WTC11 (cell line): ENCODE data around the gene TENT5A. TPM values are rescaled to one million over a fixed set of nuclear protein-coding genes. Genes with fewer than 3 reads are reported as not detected.

Source experiments
- ATAC-seq: fragments of 200-7000 bp; cut with Tn5 transposase; 2 replicates; pipeline ENCODE4 v1.10.0; 2021; ENCODE audit warnings: mild to moderate bottlenecking, moderate library complexity
- CTCF ChIA-PET: fragments of 300-600 bp; sonication (Branson Sonifier 250); formaldehyde crosslinking; loops from one replicate; lab custom pipeline; 2021; ENCODE audit warnings: antibody characterized with exemption; lab: Charles Lee
- POLR2A ChIA-PET: fragments of 350-600 bp; sonication (Branson Sonifier 250); formaldehyde crosslinking; loops from one replicate; lab custom pipeline; 2021; ENCODE audit warnings: antibody characterized with exemption; lab: Charles Lee
- DNase-seq: peaks from one replicate; pipeline ENCODE4 v3.0.0; 2021; ENCODE audit warnings: low spot score
- H3K27ac Mint-ChIP-seq: 2 replicates; pipeline ENCODE4 v1.8.0; 2021; ENCODE audit warnings: mixed read lengths
- H3K27me3 Mint-ChIP-seq: 2 replicates; pipeline ENCODE4 v1.8.0; 2021; ENCODE audit warnings: low read depth, mild to moderate bottlenecking, moderate library complexity, mixed read lengths
- H3K36me3 Mint-ChIP-seq: 2 replicates; pipeline ENCODE4 v1.8.0; 2021; ENCODE audit warnings: mixed read lengths
- H3K4me1 Mint-ChIP-seq: 2 replicates; pipeline ENCODE4 v1.8.0; 2022; ENCODE audit warnings: mixed read lengths
- H3K4me3 Mint-ChIP-seq: 2 replicates; pipeline ENCODE4 v1.8.0; 2021; ENCODE audit warnings: mild to moderate bottlenecking, moderate library complexity, mixed read lengths
- H3K9me3 Mint-ChIP-seq: 2 replicates; pipeline ENCODE4 v1.8.0; 2021; ENCODE audit warnings: mixed read lengths
- CBFB ChIP-seq: sonication (generic); formaldehyde crosslinking; IDR thresholded peaks from 2 replicates; pipeline ENCODE4 v1.8.1; 2022; ENCODE audit warnings: mild to moderate bottlenecking, low read depth, missing genetic modification reagents
- ESRRA ChIP-seq: sonication (generic); formaldehyde crosslinking; IDR thresholded peaks from 2 replicates; pipeline ENCODE4 v1.8.1; 2022; ENCODE audit warnings: mild to moderate bottlenecking, missing genetic modification reagents, borderline replicate concordance
- ETV6 ChIP-seq: sonication (generic); formaldehyde crosslinking; IDR thresholded peaks from 2 replicates; pipeline ENCODE4 v1.8.1; 2022; ENCODE audit warnings: mild to moderate bottlenecking, missing genetic modification reagents
- GABPB1 ChIP-seq: sonication (generic); formaldehyde crosslinking; IDR thresholded peaks from 2 replicates; pipeline ENCODE4 v1.8.1; 2023; ENCODE audit warnings: mild to moderate bottlenecking, missing genetic modification reagents
- NFYB ChIP-seq: sonication (generic); formaldehyde crosslinking; conservative IDR thresholded peaks from 2 replicates; pipeline ENCODE4 v1.8.0; 2022; ENCODE audit warnings: low read depth, missing genetic modification reagents
- NR3C1 ChIP-seq: sonication (generic); formaldehyde crosslinking; conservative IDR thresholded peaks from 2 replicates; pipeline ENCODE4 v1.8.1; 2023; ENCODE audit warnings: low read depth, mild to moderate bottlenecking, missing genetic modification reagents
- RORB ChIP-seq: fragments of 250-450 bp; sonication (Bioruptor Pico); IDR thresholded peaks from 2 replicates; pipeline ENCODE4 v1.9.0; 2021; ENCODE audit warnings: mild to moderate bottlenecking
- SMAD3 ChIP-seq: sonication (generic); formaldehyde crosslinking; IDR thresholded peaks from 2 replicates; pipeline ENCODE4 v1.8.0; 2022; ENCODE audit warnings: missing genetic modification reagents, mild to moderate bottlenecking, borderline replicate concordance
- ZBTB21 ChIP-seq: sonication (generic); formaldehyde crosslinking; IDR thresholded peaks from 2 replicates; pipeline ENCODE4 v1.8.1; 2023; ENCODE audit warnings: mild to moderate bottlenecking, missing genetic modification reagents, borderline replicate concordance
- ZNF232 ChIP-seq: sonication (generic); formaldehyde crosslinking; IDR thresholded peaks from 2 replicates; pipeline ENCODE4 v1.8.0; 2022; ENCODE audit warnings: mild to moderate bottlenecking, missing genetic modification reagents
- ZNF263 ChIP-seq: sonication (generic); formaldehyde crosslinking; IDR thresholded peaks from 2 replicates; pipeline ENCODE4 v1.8.1; 2022; ENCODE audit warnings: low read depth, mild to moderate bottlenecking, moderate library complexity, missing genetic modification reagents
- total RNA-seq: library from RNA; stranded (reverse); gene quantifications from 3 replicates; pipeline ENCODE4 v1.2.3, GENCODE V29; 2021
- TF ChIP-seq, protein P1 (sequence below): sonication (generic); formaldehyde crosslinking; IDR thresholded peaks from 2 replicates; pipeline ENCODE4 v1.8.0; 2022; ENCODE audit warnings: mild to moderate bottlenecking, missing genetic modification reagents
- TF ChIP-seq, protein P2 (sequence below): sonication (generic); formaldehyde crosslinking; IDR thresholded peaks from 2 replicates; pipeline ENCODE4 v1.8.1; 2022; ENCODE audit warnings: mild to moderate bottlenecking, missing genetic modification reagents, moderate library complexity, borderline replicate concordance
- TF ChIP-seq, protein P3 (sequence below): sonication (generic); formaldehyde crosslinking; IDR thresholded peaks from 2 replicates; pipeline ENCODE4 v1.8.0; 2022; ENCODE audit warnings: mild to moderate bottlenecking, missing genetic modification reagents
- TF ChIP-seq, protein P4 (sequence below): sonication (generic); formaldehyde crosslinking; IDR thresholded peaks from 2 replicates; pipeline ENCODE4 v1.8.1; 2023; ENCODE audit warnings: mild to moderate bottlenecking, moderate library complexity, missing genetic modification reagents
- TF ChIP-seq, protein P5 (sequence below): sonication (generic); formaldehyde crosslinking; IDR thresholded peaks from 2 replicates; pipeline ENCODE4 v1.8.0; 2022; ENCODE audit warnings: missing genetic modification reagents
- TF ChIP-seq, protein P6 (sequence below): sonication (generic); formaldehyde crosslinking; IDR thresholded peaks from 2 replicates; pipeline ENCODE4 v1.8.1; 2022; ENCODE audit warnings: missing genetic modification reagents, borderline replicate concordance

Gene TENT5A
- total RNA-seq, 1 experiment from 2014 or later, result 3.2 TPM

DNA sequence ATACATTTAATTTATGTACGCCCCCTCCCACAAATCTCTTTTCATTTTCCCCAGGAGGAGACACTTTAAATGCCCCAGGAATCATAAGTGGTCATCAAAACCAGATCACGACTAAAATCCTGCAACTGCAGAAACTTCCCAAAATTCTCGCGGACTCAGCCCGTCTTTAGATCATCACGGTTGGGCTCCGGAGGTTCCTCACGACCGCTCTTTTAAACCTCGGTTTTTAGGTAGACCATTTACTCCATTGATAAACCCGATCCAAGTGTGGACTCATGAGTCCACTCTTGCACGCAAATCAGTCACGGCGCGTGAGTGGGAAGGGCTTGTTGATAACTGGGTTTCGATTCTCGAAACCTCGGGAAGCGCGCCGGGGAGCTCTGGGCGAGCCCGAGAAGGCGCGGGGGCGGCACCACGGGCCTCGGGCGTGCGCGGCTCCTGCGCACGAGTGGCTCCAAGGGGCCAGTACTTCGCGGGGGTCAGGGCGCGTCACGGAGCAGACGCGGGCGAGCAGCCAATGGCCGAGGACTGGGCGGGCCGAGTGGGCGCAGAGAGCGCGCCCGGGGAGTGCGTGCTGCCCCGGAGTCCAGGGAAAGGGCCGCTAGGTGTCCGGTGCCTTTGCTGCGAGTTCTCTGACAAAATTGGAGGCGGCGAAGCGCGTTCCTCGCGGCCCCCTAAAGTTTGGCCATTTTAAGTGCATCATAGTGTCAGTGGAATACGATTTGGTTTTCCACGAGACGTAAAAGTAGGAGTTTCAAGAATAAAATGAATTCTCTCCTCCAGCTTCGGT, 635 bp upstream of the TENT5A start:
- POLR2A ChIA-PET, result interaction anchor here (0.7 to 1.2 kb wide), 4 partner anchors 11 to 142 kb away, joined by 3 to 5 read pairs (median 4); no protein-coding TSS in a partner anchor
- peak; percentile 47 for ATAC-seq

DNA sequence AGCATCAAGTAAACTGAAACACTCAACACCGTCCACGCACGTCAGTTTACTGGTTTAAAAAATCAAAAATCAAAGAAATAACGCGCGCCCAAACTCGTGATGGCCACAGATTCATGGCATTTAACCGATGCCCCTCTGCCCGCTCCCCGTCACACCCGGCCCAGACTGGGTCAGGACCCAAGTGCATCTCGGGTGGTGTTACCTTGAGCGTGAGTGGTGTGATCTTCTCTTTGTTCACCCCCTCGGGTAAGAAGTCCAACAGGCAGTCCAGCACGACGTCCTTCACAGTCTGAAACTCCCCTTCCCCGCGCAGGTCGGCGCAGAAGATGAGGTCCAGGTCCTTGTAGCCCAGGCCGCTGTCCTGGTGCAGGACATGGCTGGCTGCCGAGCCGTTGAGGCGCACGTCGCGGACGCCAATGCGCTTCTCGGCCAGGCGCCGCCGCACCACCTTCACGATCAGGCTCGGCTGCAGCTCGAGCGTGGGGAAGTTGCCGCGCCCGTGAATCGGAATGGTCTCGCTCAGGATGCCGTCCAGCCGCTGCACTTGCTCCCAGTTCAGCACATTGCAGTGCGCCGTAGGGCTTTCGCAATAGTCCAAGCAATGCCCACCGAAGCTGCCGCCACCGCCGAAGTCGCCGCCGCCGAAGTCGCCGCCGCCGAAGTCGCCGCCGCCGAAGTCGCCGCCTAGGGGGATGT, 945 bp downstream of the TENT5A start:
- CTCF ChIA-PET, result interaction anchor here (0.9 to 1.2 kb wide), 2 partner anchors 254 to 510 kb away, joined by 3 to 4 read pairs; no protein-coding TSS in a partner anchor
- H3K4me1 Mint-ChIP-seq, result peaks cover 26% of the 10 kb centered on the region
- POLR2A ChIA-PET, result interaction anchor here (0.6 to 0.8 kb wide), 2 partner anchors 17 to 1339 kb away, joined by 3 to 7 read pairs; no protein-coding TSS in a partner anchor
- peaks cover 2% of the 10 kb centered on the region; the same call in 1 of the 2 replicates for H3K36me3 Mint-ChIP-seq
- DNase-seq, result peak; percentile 44
- H3K27me3 Mint-ChIP-seq, result peaks cover 33% of the 10 kb centered on the region
- peak; percentile 0; the same call in 1 of the 2 replicates for ATAC-seq
- peak overlapping the region; percentile 53; the same call in 1 of the 2 replicates for H3K27ac Mint-ChIP-seq
- H3K9me3 Mint-ChIP-seq, result no peaks in the 10 kb centered on the region
- peak overlapping the region; percentile 95 for H3K4me3 Mint-ChIP-seq
- TF ChIP-seq CBFB (CRISPR knock-in tag) (0 out of 2 replicates have a peak, but pooled peaks have one; percentile 68), ZBTB21 (CRISPR knock-in tag) (peak; percentile 18; the same call in 1 of the 2 replicates), ETV6 (CRISPR knock-in tag) (0 out of 2 replicates have a peak, but pooled peaks have one; percentile 27), RORB (CRISPR knock-in tag) (no peak), NR3C1 (CRISPR knock-in tag) (0 out of 2 replicates have a peak, but pooled peaks have one; percentile 30)
- TF ChIP-seq, protein P1, sequence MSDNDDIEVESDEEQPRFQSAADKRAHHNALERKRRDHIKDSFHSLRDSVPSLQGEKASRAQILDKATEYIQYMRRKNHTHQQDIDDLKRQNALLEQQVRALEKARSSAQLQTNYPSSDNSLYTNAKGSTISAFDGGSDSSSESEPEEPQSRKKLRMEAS, result peak; percentile 79
- TF ChIP-seq, protein P2, sequence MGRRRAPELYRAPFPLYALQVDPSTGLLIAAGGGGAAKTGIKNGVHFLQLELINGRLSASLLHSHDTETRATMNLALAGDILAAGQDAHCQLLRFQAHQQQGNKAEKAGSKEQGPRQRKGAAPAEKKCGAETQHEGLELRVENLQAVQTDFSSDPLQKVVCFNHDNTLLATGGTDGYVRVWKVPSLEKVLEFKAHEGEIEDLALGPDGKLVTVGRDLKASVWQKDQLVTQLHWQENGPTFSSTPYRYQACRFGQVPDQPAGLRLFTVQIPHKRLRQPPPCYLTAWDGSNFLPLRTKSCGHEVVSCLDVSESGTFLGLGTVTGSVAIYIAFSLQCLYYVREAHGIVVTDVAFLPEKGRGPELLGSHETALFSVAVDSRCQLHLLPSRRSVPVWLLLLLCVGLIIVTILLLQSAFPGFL (CRISPR knock-in tag), result no peak
- TF ChIP-seq, protein P3, sequence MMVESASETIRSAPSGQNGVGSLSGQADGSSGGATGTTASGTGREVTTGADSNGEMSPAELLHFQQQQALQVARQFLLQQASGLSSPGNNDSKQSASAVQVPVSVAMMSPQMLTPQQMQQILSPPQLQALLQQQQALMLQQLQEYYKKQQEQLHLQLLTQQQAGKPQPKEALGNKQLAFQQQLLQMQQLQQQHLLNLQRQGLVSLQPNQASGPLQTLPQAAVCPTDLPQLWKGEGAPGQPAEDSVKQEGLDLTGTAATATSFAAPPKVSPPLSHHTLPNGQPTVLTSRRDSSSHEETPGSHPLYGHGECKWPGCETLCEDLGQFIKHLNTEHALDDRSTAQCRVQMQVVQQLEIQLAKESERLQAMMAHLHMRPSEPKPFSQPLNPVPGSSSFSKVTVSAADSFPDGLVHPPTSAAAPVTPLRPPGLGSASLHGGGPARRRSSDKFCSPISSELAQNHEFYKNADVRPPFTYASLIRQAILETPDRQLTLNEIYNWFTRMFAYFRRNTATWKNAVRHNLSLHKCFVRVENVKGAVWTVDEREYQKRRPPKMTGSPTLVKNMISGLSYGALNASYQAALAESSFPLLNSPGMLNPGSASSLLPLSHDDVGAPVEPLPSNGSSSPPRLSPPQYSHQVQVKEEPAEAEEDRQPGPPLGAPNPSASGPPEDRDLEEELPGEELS, result 0 out of 2 replicates have a peak, but pooled peaks have one; percentile 55

More for the DNA sequence above, 635 bp upstream of the TENT5A start:
- Mint-ChIP-seq H3K9me3 (no peaks in the 10 kb centered on the region), H3K27me3 (peaks cover 33% of the 10 kb centered on the region), H3K36me3 (peaks cover 2% of the 10 kb centered on the region; the same call in 1 of the 2 replicates), H3K4me1 (peaks cover 42% of the 10 kb centered on the region), H3K27ac (peak overlapping the region; percentile 96), H3K4me3 (peak overlapping the region; percentile 95)
- TF ChIP-seq ESRRA (CRISPR knock-in tag) (peak; percentile 57; the same call in 1 of the 2 replicates), SMAD3 (CRISPR knock-in tag) (0 out of 2 replicates have a peak, but pooled peaks have one; percentile 46), ETV6 (CRISPR knock-in tag) (peak; percentile 24; the same call in 1 of the 2 replicates), ZNF263 (CRISPR knock-in tag) (no peak), ZNF232 (CRISPR knock-in tag) (no peak), NFYB (CRISPR knock-in tag) (peak; percentile 72), GABPB1 (peak; percentile 48; the same call in 1 of the 2 replicates)
- TF ChIP-seq, protein P4, sequence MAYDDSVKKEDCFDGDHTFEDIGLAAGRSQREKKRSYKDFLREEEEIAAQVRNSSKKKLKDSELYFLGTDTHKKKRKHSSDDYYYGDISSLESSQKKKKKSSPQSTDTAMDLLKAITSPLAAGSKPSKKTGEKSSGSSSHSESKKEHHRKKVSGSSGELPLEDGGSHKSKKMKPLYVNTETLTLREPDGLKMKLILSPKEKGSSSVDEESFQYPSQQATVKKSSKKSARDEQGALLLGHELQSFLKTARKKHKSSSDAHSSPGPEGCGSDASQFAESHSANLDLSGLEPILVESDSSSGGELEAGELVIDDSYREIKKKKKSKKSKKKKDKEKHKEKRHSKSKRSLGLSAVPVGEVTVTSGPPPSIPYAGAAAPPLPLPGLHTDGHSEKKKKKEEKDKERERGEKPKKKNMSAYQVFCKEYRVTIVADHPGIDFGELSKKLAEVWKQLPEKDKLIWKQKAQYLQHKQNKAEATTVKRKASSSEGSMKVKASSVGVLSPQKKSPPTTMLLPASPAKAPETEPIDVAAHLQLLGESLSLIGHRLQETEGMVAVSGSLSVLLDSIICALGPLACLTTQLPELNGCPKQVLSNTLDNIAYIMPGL (CRISPR knock-in tag), result 0 out of 2 replicates have a peak, but pooled peaks have one; percentile 78
- TF ChIP-seq, protein P1, result peak; percentile 58; the same call in 1 of the 2 replicates
- TF ChIP-seq, protein P5, sequence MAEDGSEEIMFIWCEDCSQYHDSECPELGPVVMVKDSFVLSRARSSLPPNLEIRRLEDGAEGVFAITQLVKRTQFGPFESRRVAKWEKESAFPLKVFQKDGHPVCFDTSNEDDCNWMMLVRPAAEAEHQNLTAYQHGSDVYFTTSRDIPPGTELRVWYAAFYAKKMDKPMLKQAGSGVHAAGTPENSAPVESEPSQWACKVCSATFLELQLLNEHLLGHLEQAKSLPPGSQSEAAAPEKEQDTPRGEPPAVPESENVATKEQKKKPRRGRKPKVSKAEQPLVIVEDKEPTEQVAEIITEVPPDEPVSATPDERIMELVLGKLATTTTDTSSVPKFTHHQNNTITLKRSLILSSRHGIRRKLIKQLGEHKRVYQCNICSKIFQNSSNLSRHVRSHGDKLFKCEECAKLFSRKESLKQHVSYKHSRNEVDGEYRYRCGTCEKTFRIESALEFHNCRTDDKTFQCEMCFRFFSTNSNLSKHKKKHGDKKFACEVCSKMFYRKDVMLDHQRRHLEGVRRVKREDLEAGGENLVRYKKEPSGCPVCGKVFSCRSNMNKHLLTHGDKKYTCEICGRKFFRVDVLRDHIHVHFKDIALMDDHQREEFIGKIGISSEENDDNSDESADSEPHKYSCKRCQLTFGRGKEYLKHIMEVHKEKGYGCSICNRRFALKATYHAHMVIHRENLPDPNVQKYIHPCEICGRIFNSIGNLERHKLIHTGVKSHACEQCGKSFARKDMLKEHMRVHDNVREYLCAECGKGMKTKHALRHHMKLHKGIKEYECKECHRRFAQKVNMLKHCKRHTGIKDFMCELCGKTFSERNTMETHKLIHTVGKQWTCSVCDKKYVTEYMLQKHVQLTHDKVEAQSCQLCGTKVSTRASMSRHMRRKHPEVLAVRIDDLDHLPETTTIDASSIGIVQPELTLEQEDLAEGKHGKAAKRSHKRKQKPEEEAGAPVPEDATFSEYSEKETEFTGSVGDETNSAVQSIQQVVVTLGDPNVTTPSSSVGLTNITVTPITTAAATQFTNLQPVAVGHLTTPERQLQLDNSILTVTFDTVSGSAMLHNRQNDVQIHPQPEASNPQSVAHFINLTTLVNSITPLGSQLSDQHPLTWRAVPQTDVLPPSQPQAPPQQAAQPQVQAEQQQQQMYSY (CRISPR knock-in tag), result 0 out of 2 replicates have a peak, but pooled peaks have one; percentile 21
- TF ChIP-seq, protein P6, sequence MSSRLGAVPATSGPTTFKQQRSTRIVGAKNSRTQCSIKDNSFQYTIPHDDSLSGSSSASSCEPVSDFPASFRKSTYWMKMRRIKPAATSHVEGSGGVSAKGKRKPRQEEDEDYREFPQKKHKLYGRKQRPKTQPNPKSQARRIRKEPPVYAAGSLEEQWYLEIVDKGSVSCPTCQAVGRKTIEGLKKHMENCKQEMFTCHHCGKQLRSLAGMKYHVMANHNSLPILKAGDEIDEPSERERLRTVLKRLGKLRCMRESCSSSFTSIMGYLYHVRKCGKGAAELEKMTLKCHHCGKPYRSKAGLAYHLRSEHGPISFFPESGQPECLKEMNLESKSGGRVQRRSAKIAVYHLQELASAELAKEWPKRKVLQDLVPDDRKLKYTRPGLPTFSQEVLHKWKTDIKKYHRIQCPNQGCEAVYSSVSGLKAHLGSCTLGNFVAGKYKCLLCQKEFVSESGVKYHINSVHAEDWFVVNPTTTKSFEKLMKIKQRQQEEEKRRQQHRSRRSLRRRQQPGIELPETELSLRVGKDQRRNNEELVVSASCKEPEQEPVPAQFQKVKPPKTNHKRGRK (CRISPR knock-in tag), result no peak
- peak; percentile 64 for DNase-seq
- CTCF ChIA-PET, result interaction anchor here (0.7 to 1.8 kb wide), 13 partner anchors 10 to 511 kb away, joined by 3 to 4 read pairs (median 4); no protein-coding TSS in a partner anchor
